K562 (cell line): Measurements from ENCODE around the gene PLPP4. TPM values are rescaled to one million over a fixed set of nuclear protein-coding genes. Genes with fewer than 3 reads are reported as not detected.

Experiments used
- ATAC-seq: fragments of 200-7000 bp; cut with Tn5 transposase; 3 replicates; pipeline ENCODE4 v1.9.1; 2020; ENCODE audit warnings: moderate library complexity
- BruUV-seq: library from RNA; stranded (reverse); fragments of 400-500 nt; replicated peaks from 2 replicates; lab custom pipeline; 2021; lab: Mats Ljungman, UMichigan
- CTCF ChIA-PET: fragments of 300-600 bp; formaldehyde crosslinking; extraction: SDS; loops from one replicate; lab custom pipeline; 2021; ENCODE audit warnings: low intra/inter-chr PET ratio; lab: Yijun Ruan, JAX
- POLR2A ChIA-PET: fragments of 300-600, 350-650 bp; sonication (Branson Sonifier 250); formaldehyde crosslinking; extraction: SDS; loops from one replicate; lab custom pipeline; 2021; ENCODE audit warnings: antibody characterized with exemption, inconsistent platforms; lab: Yijun Ruan, JAX
- DNase-seq, 4 experiments: peaks; one replicate each; pipeline versions ENCODE4 v3.0.0 to v3.0.0-alpha.2; 2011 to 2018; ENCODE audit warnings: low spot score in 3 of 4, mixed read lengths in 3 of 4; ENCODE audit errors: extremely low read depth in 1 of 4
- FAIRE-seq: peaks from 2 replicates; lab custom pipeline; 2011; peaks lifted over from hg19 to GRCh38; lab: Jason Lieb, UNC
- H2AFZ ChIP-seq: 2 replicates; pipeline ENCODE4 v1.6.0; 2011; ENCODE audit warnings: low read depth, low read length, control low read depth, inconsistent platforms
- H3K27ac ChIP-seq: fragments of 200-600 bp; 3 replicates; pipeline ENCODE4 v1.8.0; 2011; ENCODE audit warnings: low read depth, mild to moderate bottlenecking, control low read depth, inconsistent platforms, low read length, moderate library complexity, mixed read lengths; ENCODE audit errors: extremely low read depth
- H3K27me3 ChIP-seq, 2 experiments: fragments of 300-600 bp in 1 of 2; 2 replicates in 1 of 2; 3 replicates in 1 of 2; pipeline versions ENCODE4 v1.6.0 to v1.8.0; 2011; ENCODE audit warnings: inconsistent platforms in 2 of 2, low read length in 2 of 2, mild to moderate bottlenecking in 1 of 2, mixed read lengths in 1 of 2, moderate library complexity in 1 of 2; ENCODE audit not compliant: control insufficient read depth in 2 of 2, insufficient read depth in 2 of 2
- H3K36me3 ChIP-seq: fragments of 300-600 bp; 3 replicates; pipeline ENCODE4 v1.8.0; 2011; ENCODE audit warnings: mild to moderate bottlenecking, low read length, inconsistent platforms; ENCODE audit not compliant: control insufficient read depth, insufficient read depth
- H3K4me1 ChIP-seq, 2 experiments: fragments of 200-600 bp in 1 of 2; replicated peaks in 1 of 2; 2 replicates in 1 of 2; 3 replicates in 1 of 2; pipeline versions ENCODE4 v1.5.1 to v1.8.0; 2011; ENCODE audit warnings: inconsistent platforms in 2 of 2, low read length in 2 of 2, mild to moderate bottlenecking in 1 of 2, mixed read lengths in 1 of 2, moderate library complexity in 1 of 2; ENCODE audit not compliant: control insufficient read depth in 2 of 2, insufficient read depth in 2 of 2
- H3K4me2 ChIP-seq: 2 replicates; pipeline ENCODE4 v1.6.1; 2011; ENCODE audit warnings: low read length, control low read depth, inconsistent platforms, mixed read lengths; ENCODE audit not compliant: insufficient read depth
- H3K4me3 ChIP-seq: fragments of 200-600 bp; sonication (generic), shearing (Covaris generic); 2 replicates; pipeline ENCODE4 v1.5.1; 2016; ENCODE audit warnings: control low read depth, inconsistent platforms
- H3K79me2 ChIP-seq: fragments of 200-600 bp; 3 replicates; pipeline ENCODE4 v1.8.0; 2011; ENCODE audit warnings: low read length, inconsistent platforms; ENCODE audit not compliant: control insufficient read depth, insufficient read depth
- H3K9ac ChIP-seq, 2 experiments: 2 replicates each; pipeline versions ENCODE4 v1.6.0 to v1.6.1; 2011; ENCODE audit warnings: low read depth in 2 of 2, low read length in 2 of 2, control low read depth in 1 of 2, inconsistent platforms in 1 of 2, mild to moderate bottlenecking in 1 of 2, mixed read lengths in 1 of 2; ENCODE audit not compliant: insufficient read depth in 1 of 2
- H3K9me1 ChIP-seq: one replicate; pipeline ENCODE4 v1.6.0; 2011; ENCODE audit warnings: inconsistent platforms, mild to moderate bottlenecking, low read length, moderate library complexity; ENCODE audit not compliant: control insufficient read depth, insufficient read depth
- H3K9me3 ChIP-seq: replicated peaks from 2 replicates; pipeline ENCODE4 v1.5.1; 2011; ENCODE audit warnings: low read depth, low read length, inconsistent platforms; ENCODE audit not compliant: control insufficient read depth, insufficient read depth
- H4K20me1 ChIP-seq: replicated peaks from 2 replicates; pipeline ENCODE4 v1.6.1; 2011; ENCODE audit warnings: low read length, inconsistent platforms, mixed read lengths; ENCODE audit not compliant: control insufficient read depth, insufficient read depth
- CHD1 ChIP-seq: fragments of 200-600 bp; sonication (generic); IDR thresholded peaks from one replicate; pipeline ENCODE4 v1.6.1; 2012; ENCODE audit warnings: mild to moderate bottlenecking, moderate library complexity, low read length, inconsistent platforms
- CUX1 ChIP-seq: fragments of 200-800 bp; sonication (Bioruptor generic); IDR thresholded peaks from 2 replicates; pipeline ENCODE4 v1.6.1; 2016; ENCODE audit warnings: missing genetic modification characterization, missing compliant biosample characterization
- DPF2 ChIP-seq: fragments of 450-650 bp; IDR thresholded peaks from 2 replicates; pipeline ENCODE4 v1.6.1; 2016
- E4F1 ChIP-seq: fragments of 250-450 bp; sonication (Bioruptor Pico); IDR thresholded peaks from 2 replicates; pipeline ENCODE4 v1.5.0; 2021; ENCODE audit warnings: mild to moderate bottlenecking, borderline replicate concordance
- GTF2A2 ChIP-seq: IDR thresholded peaks from 2 replicates; pipeline ENCODE4 v1.6.1; 2016; ENCODE audit warnings: mild to moderate bottlenecking, missing genetic modification characterization, missing compliant biosample characterization
- HNRNPH1 ChIP-seq: fragments of 200-400 bp; formaldehyde crosslinking; optimal IDR thresholded peaks from 2 replicates; pipeline ENCODE3; 2017; ENCODE audit warnings: low read depth, mild to moderate bottlenecking, low read length, moderate library complexity
- LCOR ChIP-seq: sonication (generic); formaldehyde crosslinking; IDR thresholded peaks from 2 replicates; pipeline ENCODE4 v1.8.0; 2022; ENCODE audit warnings: mild to moderate bottlenecking, missing genetic modification reagents
- MCM2 ChIP-seq: fragments of 450-650 bp; IDR thresholded peaks from 2 replicates; pipeline ENCODE4 v1.6.1; 2017; ENCODE audit warnings: low read depth, mild to moderate bottlenecking
- MEF2A ChIP-seq: IDR thresholded peaks from 2 replicates; pipeline ENCODE4 v1.6.1; 2011; ENCODE audit warnings: low read depth, mild to moderate bottlenecking, low read length, moderate library complexity; ENCODE audit not compliant: control insufficient read depth
- POLR2H ChIP-seq: IDR thresholded peaks from 2 replicates; pipeline ENCODE4 v1.6.1; 2016; ENCODE audit warnings: missing genetic modification characterization, low read depth, mild to moderate bottlenecking, control low read depth, missing compliant biosample characterization, moderate library complexity
- PRMT5 ChIP-seq: sonication (generic); formaldehyde crosslinking; IDR thresholded peaks from 2 replicates; pipeline ENCODE4 v1.5.0; 2020; ENCODE audit warnings: missing genetic modification reagents
- RBM17 ChIP-seq: fragments of 200-400 bp; formaldehyde crosslinking; IDR thresholded peaks from 2 replicates; pipeline ENCODE4 v1.6.1; 2017; ENCODE audit warnings: low read depth, mild to moderate bottlenecking, low read length, borderline replicate concordance
- SNIP1 ChIP-seq: fragments of 450-650 bp; IDR thresholded peaks from 2 replicates; pipeline ENCODE4 v1.7.1; 2017; ENCODE audit warnings: low read depth, mild to moderate bottlenecking
- SOX6 ChIP-seq: fragments of 450-650 bp; IDR thresholded peaks from 2 replicates; pipeline ENCODE4 v1.6.1; 2014; ENCODE audit warnings: mild to moderate bottlenecking
- TAL1 ChIP-seq: fragments of 450-650 bp; IDR thresholded peaks from 2 replicates; pipeline ENCODE4 v1.6.1; 2016; ENCODE audit warnings: mild to moderate bottlenecking
- TCFL5 ChIP-seq: fragments of 250-450 bp; sonication (Bioruptor Pico); conservative IDR thresholded peaks from 2 replicates; pipeline ENCODE4 v1.6.1; 2021; ENCODE audit warnings: mild to moderate bottlenecking, moderate library complexity, matching md5 sums
- XRCC5 ChIP-seq: fragments of 200-400 bp; formaldehyde crosslinking; IDR thresholded peaks from 2 replicates; pipeline ENCODE4 v1.6.1; 2017; ENCODE audit warnings: low read depth, mild to moderate bottlenecking, low read length
- ZNF445 ChIP-seq: fragments of 250-450 bp; sonication (Bioruptor Pico); IDR thresholded peaks from 2 replicates; pipeline ENCODE4 v1.4.0; 2020; ENCODE audit warnings: low read depth, mild to moderate bottlenecking, moderate library complexity
- ZNF75A ChIP-seq: fragments of 450-650 bp; formaldehyde crosslinking; IDR thresholded peaks from 2 replicates; pipeline ENCODE4 v1.4.0; 2020; ENCODE audit warnings: mild to moderate bottlenecking
- WGBS: fragments of 100-300 bp; shearing (Covaris generic); methylation state at CpG from one replicate; pipeline ENCODE4 v1.1.6; 2016; ENCODE audit warnings: low coverage, mixed read lengths; ENCODE audit not compliant: insufficient coverage; ENCODE audit errors: missing lambda C conversion rate; 5-methylcytosine and 5-hydroxymethylcytosine counted together
- in situ Hi-C: fragments of 300-500 bp; cut with MboI; formaldehyde crosslinking; loops from 4 replicates; pipeline ENCODE4 v1.15.0; 2018; ENCODE audit warnings: inconsistent platforms, mixed read lengths
- intact Hi-C: fragments of 100-400 bp; cut with micrococcal nuclease; formaldehyde crosslinking; loops from 2 replicates; pipeline ENCODE4 v1.14.2; 2022
- polyA plus RNA-seq, 8 experiments: library from polyadenylated mRNA; depleted of rRNA in 4 of 8; stranded (reverse) in 5 of 8; unstranded in 3 of 8; fragments of >200 nt; fragmentation: Nextera tagmentation in 2 of 8; fragmentation: Illumina TruSeq in 1 of 8; extraction: Ambion mirVana in 2 of 8; extraction: Trizol in 1 of 8; gene quantifications; 2 replicates each; pipeline versions ENCODE4 v1.2.1 to v1.2.3, GENCODE V29; 2011 to 2014; ENCODE audit warnings: inconsistent platforms in 1 of 8, missing spikeins in 1 of 8
- total RNA-seq, 7 experiments: library from RNA; depleted of rRNA in 6 of 7; stranded (reverse); fragments of >200 nt in 6 of 7; fragmentation: Illumina TruSeq in 2 of 7; extraction: Trizol in 2 of 7; gene quantifications; 2 replicates each; pipeline versions ENCODE4 v1.2.1 to v1.2.3, GENCODE V29; 2011 to 2021; ENCODE audit warnings: low replicate concordance in 1 of 7

PLPP4 gene
- total and polyA plus RNA-seq, 9 of the 15 experiments (the other 6 are each of a cell fraction or from before 2014, with no cell fraction given) = 0.08 TPM; not detected in 8

GRCh38 chr10:120424198-120424464 lies 32.9 kb upstream of the PLPP4 start:
- DNase-seq (no peak), FAIRE-seq (no peak), ATAC-seq (no peak)
- in situ Hi-C loops = no loop called here
- Histone ChIP-seq H3K4me2 (no peak overlapping the region), H3K9me3 (no peaks in the 10 kb centered on the region), H4K20me1 (no peaks in the 10 kb centered on the region), H3K27me3 (no peaks in the 10 kb centered on the region; a peak in 1 of 5 replicates), H3K36me3 (no peaks in the 10 kb centered on the region), H3K9ac (no peak overlapping the region), H3K4me3 (no peak overlapping the region), H3K79me2 (no peaks in the 10 kb centered on the region), H3K27ac (no peak overlapping the region), H3K9me1 (no peaks in the 10 kb centered on the region), H3K4me1 (no peaks in the 10 kb centered on the region), H2AFZ (no peak overlapping the region)
- POLR2A ChIA-PET = no interaction called here
- no TSS peak for BruUV-seq
- WGBS = 0% methylated on average over 4 of the region's 4 CpGs
- intact Hi-C loops = loop anchor here (5.0 to 10.0 kb wide), 2 partner anchors 181 to 313 kb away; no protein-coding TSS in a partner anchor
- CTCF ChIA-PET = no interaction called here
- TF ChIP-seq PRMT5 (no peak), MEF2A (no peak), SOX6 (no peak), POLR2H (tag) (no peak), E4F1 (CRISPR knock-in tag) (no peak), MCM2 (no peak), TCFL5 (no peak), GTF2A2 (tag) (no peak), CUX1 (no peak), SNIP1 (no peak), RBM17 (no peak), ZNF445 (CRISPR knock-in tag) (no peak), CHD1 (no peak), DPF2 (no peak), HNRNPH1 (no peak), LCOR (CRISPR knock-in tag) (no peak), XRCC5 (no peak), TAL1 (no peak), ZNF75A (CRISPR knock-in tag) (no peak)
